UCSD-AML1 (cell line): ENCODE results near the gene RSRP1.

Experiments used
- DNase-seq: peaks from one replicate; lab custom pipeline; 2025; ENCODE audit not compliant: unreplicated experiment; lab: John Stamatoyannopoulos, UW

The RSRP1 gene

DNA sequence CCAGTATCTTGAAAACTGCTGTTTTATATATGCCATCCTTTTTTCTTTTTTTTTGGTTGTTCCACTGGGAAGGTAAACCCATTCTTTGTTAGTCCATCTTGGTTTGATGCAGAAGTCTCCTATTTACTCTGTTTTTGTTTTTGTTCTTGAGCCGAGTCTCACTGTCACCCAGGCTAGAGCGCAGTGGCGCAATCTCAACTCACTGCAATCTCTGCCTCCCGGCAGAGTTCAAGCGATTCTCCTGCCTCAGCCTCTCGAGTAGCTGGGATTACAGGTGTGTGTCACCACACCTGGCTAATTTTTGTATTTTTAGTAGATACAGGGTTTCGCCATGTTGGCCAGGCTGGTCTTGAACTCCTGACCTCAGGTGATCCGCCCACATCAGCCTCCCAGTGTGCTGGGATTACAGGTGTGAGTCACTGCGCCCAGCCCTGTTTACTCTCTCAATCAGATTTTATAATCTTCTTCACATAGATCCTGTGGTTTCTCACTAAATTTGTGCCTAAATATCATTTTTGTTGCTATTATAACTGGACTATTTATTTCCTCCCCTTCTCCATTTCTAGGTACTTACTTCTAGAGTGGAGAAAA lies 27.5 kb downstream of the RSRP1 start:
- DNase-seq = no peak

DNA sequence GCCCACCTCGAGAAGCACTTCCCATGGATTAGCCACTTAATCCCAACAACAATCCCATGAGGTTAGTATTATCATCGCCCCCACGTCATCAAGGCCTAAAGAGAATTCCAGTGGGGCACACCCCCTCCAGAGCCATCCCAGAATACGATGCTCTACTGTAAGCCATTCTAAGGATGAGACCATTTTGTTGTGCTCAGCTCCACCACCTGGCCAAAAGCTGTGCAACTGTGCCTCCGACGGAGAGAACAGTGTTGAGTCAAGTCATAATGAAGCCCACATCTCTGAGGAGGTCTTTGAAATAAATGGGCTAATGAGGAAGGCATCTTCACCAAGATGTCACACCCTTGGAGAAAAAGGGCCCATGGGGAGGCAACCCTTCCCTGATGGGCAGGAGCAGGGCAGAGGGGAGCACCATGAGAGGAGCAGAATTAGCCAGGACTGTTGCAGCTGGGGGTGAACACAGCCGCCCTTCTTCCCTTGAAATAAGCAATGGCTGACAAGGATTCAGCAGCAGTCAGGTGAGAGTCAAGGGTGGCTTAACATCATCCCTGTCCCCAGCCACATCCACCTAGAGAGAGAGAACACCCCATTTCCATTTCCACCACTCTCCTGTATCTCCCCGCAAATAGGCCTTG lies 29.5 kb downstream of the RSRP1 start:
- DNase-seq = no peak

DNA sequence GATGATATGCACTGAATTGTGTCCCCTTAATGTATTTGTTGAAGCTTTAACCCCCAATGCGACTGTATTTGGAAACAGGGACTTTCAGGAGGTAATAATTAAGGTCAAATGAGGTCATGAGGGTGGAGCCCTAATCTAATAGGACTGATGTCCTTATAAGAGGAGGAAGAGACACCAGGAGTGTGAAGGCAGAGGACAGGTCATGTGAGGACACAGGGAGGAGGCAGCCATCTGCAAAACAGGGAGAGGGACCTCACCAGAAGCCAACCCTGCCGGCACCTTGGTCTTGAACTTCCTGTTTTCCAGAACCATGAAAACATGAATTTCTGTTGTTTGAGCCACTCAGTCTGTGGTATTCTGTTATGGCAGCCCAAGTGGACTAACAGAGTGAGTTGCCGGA lies 30.2 kb downstream of the RSRP1 start:
- no peak for DNase-seq

DNA sequence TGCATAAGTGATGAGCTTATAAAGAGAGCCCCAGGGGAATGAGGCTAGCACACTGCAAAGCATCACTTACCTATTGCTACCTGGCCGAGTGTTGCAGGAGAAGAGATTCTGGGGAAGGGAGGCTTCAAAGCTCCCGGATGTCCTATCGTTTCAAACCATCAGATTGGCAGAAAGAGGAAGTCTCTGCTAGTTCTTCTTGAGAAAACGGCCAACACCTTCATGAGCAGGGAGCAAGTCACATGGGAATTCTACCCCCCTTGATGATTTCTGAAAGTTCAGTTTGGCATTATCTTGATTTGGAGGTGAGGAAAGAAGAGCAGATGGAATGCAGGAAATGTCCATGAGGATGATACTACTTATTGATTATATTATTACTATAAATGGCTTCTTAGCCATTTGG lies 31.1 kb downstream of the RSRP1 start:
- no peak for DNase-seq

DNA sequence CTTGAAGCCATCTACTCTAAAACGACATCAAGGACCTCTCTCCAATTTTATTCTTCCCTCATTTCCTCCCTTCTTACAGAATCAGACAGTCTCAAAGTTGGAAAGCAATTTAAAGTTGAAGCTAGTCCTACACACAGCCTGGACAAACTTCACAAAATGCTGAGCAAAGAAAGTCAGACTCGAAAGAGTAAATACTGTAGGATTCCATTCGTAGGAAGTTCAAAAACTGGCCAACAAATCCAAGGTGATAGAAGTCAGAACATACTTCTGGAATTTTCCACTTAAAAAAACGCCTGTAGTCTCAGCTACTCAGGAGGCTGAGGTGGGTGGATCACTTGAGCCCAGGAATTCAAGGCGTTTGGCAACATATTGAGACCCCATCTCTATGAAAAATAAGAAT lies 34.5 kb downstream of the RSRP1 start:
- no peak for DNase-seq

DNA sequence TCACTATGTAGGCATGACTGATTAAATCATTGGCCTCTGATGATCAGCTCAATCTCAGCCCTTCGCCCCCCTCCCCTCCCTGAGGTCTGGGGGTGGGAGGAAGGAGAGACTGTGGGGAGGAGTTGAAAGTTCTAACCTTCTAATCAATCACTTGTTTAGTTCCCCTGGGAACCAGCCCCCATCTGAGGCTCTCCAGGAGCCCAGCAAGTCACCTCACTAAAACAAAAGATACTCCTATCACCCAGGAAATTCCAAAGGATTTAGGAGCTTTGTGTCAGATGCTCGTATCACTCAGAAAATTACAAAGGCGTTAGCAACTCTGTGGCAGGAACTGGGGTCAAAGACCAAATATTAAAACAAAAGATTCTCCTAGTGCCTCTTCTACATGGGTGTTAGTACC lies 36.5 kb downstream of the RSRP1 start:
- DNase-seq = no peak

DNA sequence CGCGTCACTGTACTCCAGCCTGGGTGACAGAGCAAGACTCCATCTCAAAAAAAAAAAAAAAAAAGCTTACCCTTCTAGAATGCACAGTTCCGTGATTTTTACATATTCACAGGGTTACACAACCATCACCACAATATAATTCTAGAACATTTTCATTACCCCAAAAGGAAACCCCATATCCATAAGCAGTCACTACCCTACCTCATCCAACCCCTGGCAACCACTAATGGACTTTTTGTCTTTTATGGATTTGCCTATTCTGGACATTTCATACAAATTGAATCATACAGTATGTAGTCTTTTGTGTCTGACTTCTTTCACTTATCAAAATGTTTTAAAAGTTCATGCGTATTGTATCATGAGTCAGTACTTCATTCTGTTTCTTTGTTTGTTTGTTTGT lies 37.7 kb downstream of the RSRP1 start:
- DNase-seq = no peak

DNA sequence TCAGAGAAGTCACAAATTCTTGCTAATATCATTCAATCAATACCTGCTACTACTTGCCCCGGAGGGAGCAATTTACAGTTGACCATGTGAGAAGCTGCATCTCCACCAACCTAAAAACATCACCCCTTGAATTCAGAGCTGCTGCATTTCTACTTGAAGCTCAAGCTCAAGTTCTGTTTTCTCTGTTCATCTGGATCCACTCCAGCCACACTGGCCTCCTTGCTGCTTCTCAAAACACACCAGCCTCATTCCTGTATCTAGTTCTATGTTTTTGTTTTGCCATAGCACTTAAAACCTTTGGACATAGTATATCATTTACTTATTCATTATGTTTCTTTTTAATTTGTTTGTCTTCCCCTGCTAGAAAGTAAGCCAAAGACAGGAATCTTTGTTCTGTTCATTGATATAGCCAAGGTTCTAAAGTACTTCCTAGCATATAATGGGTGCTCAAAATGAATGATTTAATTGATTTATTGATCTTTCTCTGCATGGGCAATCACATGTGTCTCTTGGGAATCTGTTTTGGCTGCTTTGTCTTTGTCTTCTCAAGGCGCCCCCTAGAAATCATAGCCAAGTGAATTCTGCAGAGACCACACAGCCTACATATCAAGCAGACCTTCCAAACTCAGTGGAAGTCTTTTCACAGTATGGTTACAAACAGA lies 38.6 kb downstream of the RSRP1 start:
- DNase-seq = no peak

DNA sequence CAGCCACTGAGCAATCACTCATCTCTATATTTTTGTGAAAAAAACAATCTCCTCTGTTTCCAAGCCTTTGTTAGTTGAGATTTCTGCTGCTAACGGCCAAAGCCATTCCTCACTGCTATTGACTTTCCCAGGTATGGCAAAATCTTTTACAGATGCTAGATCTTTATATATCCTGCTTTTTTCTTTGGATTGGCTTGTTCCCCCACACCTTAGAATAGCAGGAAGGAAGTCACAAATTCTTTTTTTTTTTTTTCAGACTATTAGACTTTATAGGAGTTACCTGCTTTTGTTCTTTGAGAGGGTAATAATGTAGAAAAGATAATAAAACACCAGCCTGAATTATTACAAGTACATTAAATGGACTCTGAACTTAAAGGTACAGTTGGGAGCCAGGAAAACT lies 39.2 kb downstream of the RSRP1 start:
- no peak for DNase-seq

DNA sequence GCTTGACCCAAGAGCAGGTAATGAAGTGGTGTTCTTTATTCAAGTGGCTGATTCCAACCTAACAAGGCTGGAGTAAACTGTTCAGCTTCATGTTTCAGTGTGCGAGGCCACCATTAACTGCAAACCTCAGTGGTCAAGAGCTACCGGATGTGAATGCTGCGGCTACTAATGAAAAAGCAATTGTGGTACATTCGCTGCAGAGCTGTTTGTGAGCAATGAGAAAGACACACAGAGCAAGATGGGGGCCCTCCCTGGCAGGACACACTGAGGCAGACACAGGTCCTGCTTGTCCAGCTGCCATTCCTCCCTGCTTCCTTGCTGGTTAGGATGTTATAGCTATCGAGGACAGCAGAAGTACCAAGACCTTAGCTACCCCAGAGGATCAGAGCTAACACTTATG lies 41.1 kb downstream of the RSRP1 start:
- no peak for DNase-seq

DNA sequence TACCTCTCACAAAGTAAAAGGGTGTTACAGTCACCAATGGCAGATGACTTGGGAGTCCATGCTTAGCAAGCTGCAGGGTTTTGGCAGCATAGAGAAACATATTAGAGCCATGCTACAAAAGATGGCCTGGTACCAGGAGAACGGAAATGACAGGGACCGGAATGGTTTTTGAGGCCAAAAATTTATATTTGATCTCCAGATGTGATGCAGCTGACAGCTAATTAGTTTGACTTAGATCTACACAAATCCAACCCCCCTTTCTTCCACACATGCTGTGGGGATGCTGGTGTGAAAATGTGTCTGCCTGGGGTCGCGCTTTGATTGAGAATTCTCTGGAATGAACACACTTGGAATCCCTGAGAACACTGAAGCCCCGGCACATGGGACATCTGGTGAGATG lies 41.5 kb downstream of the RSRP1 start:
- DNase-seq = no peak

DNA sequence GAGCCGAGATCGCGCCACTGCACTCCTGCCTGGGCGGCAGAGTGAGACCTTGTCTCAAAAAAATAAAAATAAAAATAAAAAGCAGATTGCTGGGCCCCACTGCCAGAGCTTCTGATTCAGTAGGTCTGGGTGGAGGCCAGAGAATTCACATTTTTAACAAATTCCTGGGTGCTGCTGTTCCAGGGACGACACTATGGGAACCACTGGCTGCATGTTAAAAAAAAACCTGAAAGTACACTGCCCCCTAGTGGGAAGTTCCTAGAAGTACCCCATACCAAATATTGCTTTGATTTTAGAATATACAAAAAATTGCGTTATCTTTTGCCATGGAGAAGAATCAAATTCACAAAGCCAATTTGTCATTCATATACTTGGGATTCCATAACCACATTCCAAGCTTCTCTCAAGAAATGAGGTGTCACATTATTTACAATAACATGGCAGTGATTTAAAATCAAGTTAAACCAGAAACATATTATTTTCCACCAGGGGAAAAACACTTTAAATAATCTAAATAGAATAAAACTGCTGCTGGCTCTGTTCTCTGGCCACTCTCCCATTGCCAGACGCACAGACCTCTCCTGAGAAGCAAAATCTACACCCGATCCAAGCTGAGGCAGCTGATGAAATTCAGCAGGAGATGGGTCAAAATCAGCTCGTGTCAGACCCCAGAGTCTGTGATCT lies 42.3 kb downstream of the RSRP1 start:
- no peak for DNase-seq

DNA sequence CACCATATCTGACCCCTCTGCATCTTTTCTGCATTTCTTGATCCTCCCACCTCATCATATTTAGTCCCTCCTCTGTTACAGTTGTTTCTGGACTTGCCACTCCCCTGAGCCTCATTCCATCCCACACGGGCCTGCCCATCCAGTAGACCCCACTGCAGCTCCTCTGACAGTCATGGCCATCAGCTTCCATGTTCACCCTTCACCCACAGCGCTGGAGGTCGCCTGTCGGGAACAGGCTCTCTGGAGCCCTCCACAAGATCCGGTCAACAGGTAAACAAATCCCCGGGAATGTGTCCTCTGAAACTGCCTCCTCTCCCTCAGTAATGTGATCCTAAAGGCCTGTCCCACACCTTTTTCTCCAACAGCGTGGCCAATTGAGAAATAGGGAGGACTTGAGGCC lies 46.2 kb downstream of the RSRP1 start:
- no peak for DNase-seq

DNA sequence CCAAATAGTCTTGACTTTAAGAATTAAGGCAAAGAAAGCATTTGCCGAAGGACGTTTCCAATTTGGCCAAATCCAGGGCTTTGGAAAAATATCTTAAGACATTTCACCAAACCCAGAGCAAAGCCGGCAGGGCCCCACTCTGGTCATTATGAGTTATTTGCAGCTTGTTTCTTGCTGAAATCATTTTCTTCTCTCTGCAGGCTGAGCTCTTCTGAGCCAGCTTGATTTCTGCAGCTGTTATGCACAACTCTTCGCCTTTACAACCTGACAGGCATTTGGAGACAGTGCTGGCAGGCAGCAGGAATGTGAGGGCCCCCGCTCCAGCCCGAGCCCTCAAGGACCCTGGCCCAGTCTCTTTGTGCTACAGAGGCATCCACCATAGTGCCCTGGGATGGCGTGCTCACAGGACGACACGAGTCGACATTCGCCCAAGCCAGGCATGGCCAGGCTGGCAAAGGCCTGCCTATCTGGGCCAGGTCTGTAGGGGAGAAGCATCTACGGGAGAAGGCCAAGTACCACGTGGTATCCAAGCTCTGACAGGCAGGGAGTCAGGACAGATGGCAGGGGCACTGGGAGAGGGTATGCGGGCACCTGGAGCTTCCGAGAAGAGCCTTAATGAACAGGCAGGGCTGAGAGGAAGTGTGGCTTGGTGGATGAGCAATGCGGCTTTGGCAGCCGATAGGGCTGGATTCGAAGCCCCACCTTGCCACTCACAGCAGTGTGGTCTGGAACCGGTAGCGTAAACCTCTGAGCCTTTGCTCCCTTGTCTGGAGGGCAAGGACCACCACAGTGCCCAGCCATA lies 47.2 kb downstream of the RSRP1 start:
- no peak for DNase-seq

DNA sequence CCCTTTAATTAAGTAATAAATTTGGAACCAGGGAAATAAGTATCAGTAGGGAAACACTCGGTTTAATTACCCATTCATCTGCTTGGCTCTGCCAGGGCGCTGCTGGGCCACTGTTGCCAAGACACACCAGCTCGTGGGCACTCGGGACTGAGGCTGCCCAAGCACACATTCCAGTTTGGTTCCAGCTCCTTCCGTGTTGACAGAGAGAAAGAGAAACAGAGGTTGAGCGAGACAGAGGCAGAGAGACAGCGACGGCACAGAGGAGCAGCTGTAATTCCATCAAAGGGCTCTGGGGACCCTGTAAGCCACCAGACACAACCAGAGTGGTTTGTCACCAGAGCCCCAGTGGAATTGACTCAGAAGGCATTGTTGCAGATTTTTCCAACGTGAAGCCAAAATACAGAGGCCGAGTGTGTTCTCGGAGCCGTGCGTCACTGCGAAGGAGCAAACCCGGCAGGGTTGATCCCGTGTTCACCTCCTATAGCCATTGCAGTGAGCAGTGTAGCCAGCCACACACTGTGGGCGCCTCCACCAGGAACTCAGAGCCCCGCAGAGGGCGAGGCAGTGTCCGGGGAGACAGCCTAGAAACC lies 48.5 kb downstream of the RSRP1 start:
- DNase-seq = no peak

DNA sequence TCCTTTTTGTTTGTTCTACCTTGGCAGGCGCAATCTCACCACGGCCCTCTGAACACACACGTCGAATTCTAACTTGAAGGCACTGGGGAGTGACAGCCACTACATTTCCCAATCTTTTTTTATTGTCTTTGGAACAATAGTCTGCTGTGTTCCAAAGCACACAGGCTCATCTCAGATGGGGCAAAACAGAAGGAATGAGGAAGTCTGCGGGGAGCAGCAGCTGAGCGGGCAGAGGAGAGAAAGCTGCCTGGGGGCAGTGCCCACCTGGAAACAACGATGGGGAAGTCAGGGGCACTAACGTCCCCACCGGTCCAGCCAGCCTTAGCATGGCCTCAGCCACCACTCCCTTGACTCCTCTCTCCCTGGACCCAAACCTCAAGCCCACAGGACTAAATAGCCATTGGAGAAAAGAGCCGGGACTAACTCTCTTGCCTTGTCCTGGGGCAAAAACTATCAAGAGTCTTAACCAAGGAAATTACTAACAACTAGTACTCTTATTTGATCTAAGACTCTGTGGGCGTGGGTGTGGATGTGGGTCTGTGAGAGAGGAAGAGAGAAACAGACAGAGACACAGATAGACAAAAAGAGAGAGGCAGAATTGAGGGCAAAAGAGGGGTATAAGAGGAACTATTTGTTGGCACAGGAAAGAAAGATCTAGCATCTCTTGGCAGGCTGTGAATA lies 49.1 kb downstream of the RSRP1 start:
- no peak for DNase-seq

DNA sequence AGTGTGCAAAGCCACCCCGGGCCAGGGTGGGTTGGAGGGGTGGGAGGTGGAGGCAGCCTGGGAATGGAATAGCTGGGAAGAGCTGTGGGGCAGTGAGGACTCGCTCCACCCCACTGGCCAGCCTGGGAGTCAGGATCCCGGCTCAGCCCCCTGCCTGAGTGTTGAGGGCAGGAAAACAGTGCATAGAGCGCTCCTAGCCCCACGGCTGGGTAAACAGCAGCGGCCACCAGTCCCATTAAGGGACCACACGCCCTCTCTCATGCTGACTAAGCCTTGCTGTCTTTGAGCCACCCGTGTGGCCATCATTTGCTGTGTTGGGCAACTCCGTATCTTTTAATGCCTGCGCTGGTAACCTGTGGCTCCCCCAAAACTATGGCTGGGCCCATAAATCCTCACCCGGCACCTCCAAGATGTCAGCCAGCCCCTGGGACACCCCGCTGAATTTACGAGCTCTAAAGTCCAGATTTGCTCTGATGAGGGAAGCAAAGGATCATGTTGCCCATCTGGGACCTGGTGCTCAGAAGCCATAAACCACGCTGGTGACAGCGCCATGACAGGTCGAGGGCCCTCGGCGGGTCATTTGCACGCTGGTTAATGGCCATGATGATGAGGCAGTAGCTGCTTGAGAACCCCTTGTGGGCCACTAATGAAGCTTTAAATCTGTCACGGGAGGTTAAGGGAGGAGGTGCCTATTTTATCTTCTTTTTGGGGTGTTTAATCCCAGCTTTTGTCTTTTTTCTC lies 49.8 kb downstream of the RSRP1 start:
- no peak for DNase-seq

DNA sequence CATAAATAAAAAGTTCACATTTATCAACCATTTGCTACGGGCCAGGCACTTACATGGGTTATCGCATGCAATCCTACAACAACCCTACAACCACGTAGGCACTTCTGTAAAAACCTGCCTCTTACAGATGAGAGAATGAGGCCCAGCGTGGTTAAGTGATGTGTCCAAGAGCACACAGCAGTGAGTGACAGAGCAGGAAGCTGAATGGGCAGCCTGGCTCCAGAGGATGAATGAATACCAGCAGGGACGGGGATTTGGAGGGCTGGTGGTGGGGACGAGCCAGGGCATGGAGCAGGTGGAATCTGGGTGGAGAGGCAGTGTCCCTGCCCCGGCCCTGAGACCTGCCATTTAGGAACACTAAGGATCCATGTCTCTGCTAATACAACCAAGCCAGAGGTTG lies 50.4 kb downstream of the RSRP1 start:
- no peak for DNase-seq

DNA sequence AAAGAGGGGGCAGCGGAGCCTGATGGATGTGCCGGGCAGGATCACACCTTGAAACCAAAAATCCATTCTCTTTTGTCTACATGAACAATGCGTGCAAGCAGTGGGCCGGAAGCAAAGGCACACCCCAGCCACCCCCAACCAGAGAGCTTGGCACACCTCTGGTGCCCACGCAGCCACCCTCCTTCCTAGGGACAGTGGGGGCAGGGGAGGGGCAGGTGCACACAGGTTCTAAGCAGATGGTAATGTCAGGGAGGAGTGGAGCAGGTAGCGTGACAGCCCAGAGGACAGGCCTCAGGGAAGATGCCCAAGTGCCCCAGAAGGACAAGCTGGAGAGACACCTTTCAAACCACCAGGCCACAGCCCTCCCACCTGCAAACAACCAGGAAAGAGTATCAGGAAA lies 51.4 kb downstream of the RSRP1 start:
- DNase-seq = no peak

DNA sequence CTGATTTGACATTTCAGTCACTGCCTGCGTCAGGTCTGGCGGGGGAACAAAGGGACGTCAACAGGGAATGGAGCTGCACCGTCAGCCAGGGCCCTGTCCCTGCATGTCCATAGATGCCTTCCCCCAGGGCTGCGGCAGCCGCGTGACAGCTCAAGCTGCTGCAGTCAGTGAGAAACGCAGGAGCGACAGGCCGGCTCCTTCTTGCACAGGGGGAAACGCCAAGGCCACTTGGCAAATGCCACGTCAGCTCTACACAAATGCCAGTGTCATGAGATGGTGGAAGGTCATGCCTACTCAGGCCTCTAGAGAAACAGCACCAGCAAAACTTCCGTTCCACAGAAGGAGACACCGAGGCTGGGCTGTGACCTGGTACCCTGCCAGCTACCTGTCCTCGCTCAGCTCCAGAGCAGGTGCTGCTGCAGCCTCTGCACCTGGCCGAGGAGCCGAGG lies 52.7 kb downstream of the RSRP1 start:
- no peak for DNase-seq
